SU-DHL-6 (cell line): Measurements from ENCODE around the gene ARL2.

Experiments
- CTCF ChIP-seq: fragments of 200-600 bp; sonication (generic); IDR thresholded peaks from one replicate; pipeline ENCODE4 v1.5.1; 2017; ENCODE audit warnings: antibody characterized with exemption, mild to moderate bottlenecking, low read length, moderate library complexity; ENCODE audit not compliant: insufficient read depth, poor library complexity, severe bottlenecking
- EZH2phosphoT487 ChIP-seq: fragments of 200-600 bp; sonication (generic), shearing (Covaris generic); conservative IDR thresholded peaks from 2 replicates; pipeline ENCODE4 v1.6.1; 2018; ENCODE audit warnings: mild to moderate bottlenecking, antibody characterized with exemption, low read length, moderate library complexity, mixed read lengths

- TF ChIP-seq CTCF (no peak), EZH2phosphoT487 (no peak)
Measured at GRCh38 chr11:65008016-65008415, 5.9 kb upstream of the ARL2 start.
